Measurements from ENCODE around the gene ZNF367. TPM values are rescaled to one million over a fixed set of nuclear protein-coding genes. Genes with fewer than 3 reads are reported as not detected.

Gene ZNF367
- 4.6 to 6.1 TPM (median 5.5 TPM) in 5 replicates for total RNA-seq (2022; extraction: Qiagen RNA extraction)

GRCh38 chr9:96418083-96418919 is at the start of gene ZNF367:
TSS of gene ZNF367 (minus strand) at chr9:96418370. CDS start at chr9:96418032, 338 bp downstream.

DNA sequence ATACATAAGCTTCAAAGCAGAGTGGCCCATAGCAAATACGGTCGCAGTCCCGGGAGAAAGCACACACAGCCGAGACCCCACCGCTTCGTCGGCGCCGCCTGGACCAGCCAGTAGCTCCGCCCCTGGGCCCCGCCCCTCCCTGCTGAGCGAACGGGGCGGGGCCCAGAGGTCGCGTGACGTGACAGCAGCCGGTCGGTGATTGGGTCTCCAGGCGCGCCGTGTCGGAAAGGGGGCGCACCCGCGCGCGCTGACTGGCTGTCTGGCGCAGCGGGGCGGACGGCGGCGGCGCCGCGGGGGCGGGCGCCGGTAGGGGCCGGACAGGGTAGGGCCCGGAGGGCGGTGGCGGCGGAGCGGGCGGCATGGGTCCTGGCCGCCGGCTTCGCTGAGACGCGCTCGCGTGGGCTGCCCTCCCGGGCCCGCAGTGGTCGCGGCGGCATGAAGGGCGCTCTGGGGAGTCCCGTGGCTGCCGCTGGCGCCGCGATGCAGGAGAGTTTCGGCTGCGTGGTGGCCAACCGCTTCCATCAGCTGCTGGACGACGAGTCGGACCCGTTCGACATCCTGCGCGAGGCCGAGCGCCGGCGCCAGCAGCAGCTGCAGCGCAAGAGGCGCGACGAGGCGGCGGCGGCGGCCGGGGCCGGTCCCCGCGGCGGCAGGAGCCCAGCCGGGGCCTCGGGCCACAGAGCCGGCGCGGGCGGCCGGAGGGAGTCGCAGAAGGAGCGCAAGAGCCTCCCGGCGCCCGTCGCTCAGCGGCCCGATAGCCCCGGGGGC is 31.9 kb upstream of the ZNF367 start, which contains the start of gene HABP4:
TSS of gene HABP4 (plus strand) at position 325 of the 768 bp plus-strand sequence. CDS start at position 436, 111 bp downstream.

GRCh38 chr9:96383165-96383942 is 34.8 kb downstream of the ZNF367 start, which contains the start of gene SLC35D2:
TSS of gene SLC35D2 (minus strand) at chr9:96383711. CDS start at chr9:96383634, 77 bp downstream.

Other genes with a start within 250 kb of the ZNF367 start
- gene HSD17B3, start 116.2 kb downstream of the ZNF367 start, total RNA-seq (2022; extraction: Qiagen RNA extraction): not detected in 5 replicates
- gene SLC35D2, start 34.7 kb downstream of the ZNF367 start, total RNA-seq (2022; extraction: Qiagen RNA extraction): 16.9 to 21.9 TPM (median 20.8 TPM) in 5 replicates
- 15.2 to 17.0 TPM (median 16.2 TPM) in 5 replicates for gene HABP4, start 31.8 kb upstream of the ZNF367 start, total RNA-seq (2022; extraction: Qiagen RNA extraction)
- gene CDC14B, start 201.5 kb upstream of the ZNF367 start, total RNA-seq (2022; extraction: Qiagen RNA extraction): 9.8 to 12.9 TPM (median 12.0 TPM) in 5 replicates
- 15.3 to 18.7 TPM (median 18.0 TPM) in 5 replicates for gene PRXL2C, start 236.9 kb upstream of the ZNF367 start, total RNA-seq (2022; extraction: Qiagen RNA extraction)

All from A549 treated with Mapracorat at 1 μM for 4 hours (cell line).